Measurements from ENCODE around the gene ETHE1.

Gene ETHE1

GRCh38 chr19:43463381-43464133 is 63.4 kb downstream of the ETHE1 start:
- DNase-seq, result peak; percentile 100

GRCh38 chr19:43462785-43463380 is 64.1 kb downstream of the ETHE1 start:
- DNase-seq, result no peak

GRCh38 chr19:43462383-43462782 is 64.6 kb downstream of the ETHE1 start:
- no peak for DNase-seq

GRCh38 chr19:43461303-43461702 is 65.7 kb downstream of the ETHE1 start:
- no peak for DNase-seq

GRCh38 chr19:43460362-43461016 is 66.5 kb downstream of the ETHE1 start:
- DNase-seq, result no peak

- DNase-seq, result no peak
Measured at GRCh38 chr19:43457809-43458208, 69.2 kb downstream of the ETHE1 start.

All from CD4-positive, alpha-beta T cell treated with Interleukin-6 for 4 hours (primary cell).